H1 (cell line): ENCODE results near the gene METTL21C.

Experiments used
- CTCF ChIP-seq, 3 experiments: IDR thresholded peaks; 1 replicate in 2 of 3; 2 replicates in 1 of 3; pipeline versions ENCODE4 v1.5.1 to v1.6.1; 2011; ENCODE audit warnings: low read length in 3 of 3, mild to moderate bottlenecking in 3 of 3, inconsistent platforms in 2 of 3, low read depth in 1 of 3, moderate library complexity in 1 of 3; ENCODE audit not compliant: insufficient read depth in 1 of 3; ENCODE audit errors: control extremely low read depth in 1 of 3
- JUND ChIP-seq: IDR thresholded peaks from 2 replicates; pipeline ENCODE4 v1.6.1; 2011; ENCODE audit warnings: mild to moderate bottlenecking, improper control_type of control experiment, low read length

- TF ChIP-seq CTCF (IDR thresholded peaks at IDR 0.05; ENCODE audit: control extremely low read depth in 1 of 3, insufficient read depth in 1 of 3, low read depth in 1 of 3, low read length in 3 of 3) (no peak), JUND (no peak)
Measured at GRCh38 chr13:102700088-102701031, 5.5 kb upstream of the METTL21C start.
